Fibroblast of lung (primary cell): Measurements from ENCODE around the gene DDN. TPM values are rescaled to one million over a fixed set of nuclear protein-coding genes. Genes with fewer than 3 reads are reported as not detected.

Source experiments
- DNase-seq, 2 donors: peaks; one replicate each; pipeline versions ENCODE4 v3.0.0 to v3.0.0-alpha.2; 2010; ENCODE audit warnings: low read depth in 2 of 2
- H2AFZ ChIP-seq: 2 replicates; pipeline ENCODE4 v1.5.1; 2012; ENCODE audit warnings: low read length, control low read depth, inconsistent platforms
- H3K27ac ChIP-seq: 2 replicates; pipeline ENCODE4 v1.5.1; 2011; ENCODE audit warnings: low read length, control low read depth; ENCODE audit not compliant: insufficient read depth
- H3K27me3 ChIP-seq: 2 replicates; pipeline ENCODE4 v1.5.1; 2011; ENCODE audit warnings: mild to moderate bottlenecking, low read length; ENCODE audit not compliant: control insufficient read depth, insufficient read depth
- H3K36me3 ChIP-seq: 2 replicates; pipeline ENCODE4 v1.5.1; 2011; ENCODE audit warnings: low read length; ENCODE audit not compliant: control insufficient read depth, insufficient read depth
- H3K4me1 ChIP-seq: 2 replicates; pipeline ENCODE4 v1.5.1; 2011; ENCODE audit warnings: low read length; ENCODE audit not compliant: control insufficient read depth, insufficient read depth; ENCODE audit errors: extremely low read depth
- H3K4me2 ChIP-seq: 2 replicates; pipeline ENCODE4 v1.5.1; 2011; ENCODE audit warnings: low read length, control low read depth; ENCODE audit not compliant: insufficient read depth; ENCODE audit errors: extremely low read depth
- H3K4me3 ChIP-seq, 4 experiments: fragments of 200-600 bp in 1 of 4; sonication (generic) in 1 of 4; replicated peaks in 1 of 4; 2 replicates each; pipeline ENCODE4 v1.5.1; 2011 to 2016; ENCODE audit warnings: low read length in 4 of 4, low read depth in 3 of 4, mild to moderate bottlenecking in 3 of 4, control low read depth in 2 of 4, inconsistent platforms in 1 of 4, mixed read lengths in 1 of 4; ENCODE audit not compliant: insufficient read depth in 1 of 4; ENCODE audit errors: control extremely low read depth in 1 of 4
- H3K79me2 ChIP-seq: 2 replicates; pipeline ENCODE4 v1.5.1; 2012; ENCODE audit warnings: mild to moderate bottlenecking, low read length, inconsistent platforms; ENCODE audit not compliant: control insufficient read depth, insufficient read depth
- H3K9ac ChIP-seq: 2 replicates; pipeline ENCODE4 v1.5.1; 2011; ENCODE audit warnings: mild to moderate bottlenecking, low read length, control low read depth; ENCODE audit not compliant: insufficient read depth
- H3K9me3 ChIP-seq: 2 replicates; pipeline ENCODE4 v1.5.1; 2012; ENCODE audit warnings: low read depth, low read length; ENCODE audit not compliant: control insufficient read depth, insufficient read depth
- H4K20me1 ChIP-seq: 2 replicates; pipeline ENCODE4 v1.5.1; 2011; ENCODE audit warnings: low read length; ENCODE audit not compliant: control insufficient read depth, insufficient read depth; ENCODE audit errors: extremely low read depth
- EZH2 ChIP-seq: IDR thresholded peaks from 2 replicates; pipeline ENCODE4 v1.5.1; 2012; ENCODE audit warnings: low read length, control low read depth, mild to moderate bottlenecking; ENCODE audit errors: missing control alignments
- polyA plus RNA-seq, 2 donors: library from polyadenylated mRNA; depleted of rRNA in 1 of 2; stranded (reverse) in 1 of 2; unstranded in 1 of 2; fragments of >200 nt; gene quantifications; 2 replicates each; pipeline ENCODE4 v1.2.1, GENCODE V29; 2011 to 2012; ENCODE audit warnings: missing spikeins in 1 of 2
- total RNA-seq: library from RNA; depleted of rRNA; stranded (reverse); fragments of >200 nt; gene quantifications from 2 replicates; pipeline ENCODE4 v1.2.1, GENCODE V29; 2014
- TF ChIP-seq, protein P1 (sequence below), 2 donors: IDR thresholded peaks in 1 of 2; conservative IDR thresholded peaks in 1 of 2; 1 replicate in 1 of 2; 2 replicates in 1 of 2; pipeline ENCODE4 v1.5.1; 2011 to 2012; ENCODE audit warnings: low read length in 2 of 2, control low read depth in 1 of 2, inconsistent platforms in 1 of 2, low read depth in 1 of 2, mild to moderate bottlenecking in 1 of 2

DDN gene
- total and polyA plus RNA-seq, 2 donors (not counting 1 experiment from before 2014, with no cell fraction given), result under 0.01 to 0.09 TPM

GRCh38 chr12:48998497-48999353 lies 450 bp downstream of the DDN start:
- DNase-seq, result peak in 1 of 2 donors; percentile 26
- TF ChIP-seq, protein P1, sequence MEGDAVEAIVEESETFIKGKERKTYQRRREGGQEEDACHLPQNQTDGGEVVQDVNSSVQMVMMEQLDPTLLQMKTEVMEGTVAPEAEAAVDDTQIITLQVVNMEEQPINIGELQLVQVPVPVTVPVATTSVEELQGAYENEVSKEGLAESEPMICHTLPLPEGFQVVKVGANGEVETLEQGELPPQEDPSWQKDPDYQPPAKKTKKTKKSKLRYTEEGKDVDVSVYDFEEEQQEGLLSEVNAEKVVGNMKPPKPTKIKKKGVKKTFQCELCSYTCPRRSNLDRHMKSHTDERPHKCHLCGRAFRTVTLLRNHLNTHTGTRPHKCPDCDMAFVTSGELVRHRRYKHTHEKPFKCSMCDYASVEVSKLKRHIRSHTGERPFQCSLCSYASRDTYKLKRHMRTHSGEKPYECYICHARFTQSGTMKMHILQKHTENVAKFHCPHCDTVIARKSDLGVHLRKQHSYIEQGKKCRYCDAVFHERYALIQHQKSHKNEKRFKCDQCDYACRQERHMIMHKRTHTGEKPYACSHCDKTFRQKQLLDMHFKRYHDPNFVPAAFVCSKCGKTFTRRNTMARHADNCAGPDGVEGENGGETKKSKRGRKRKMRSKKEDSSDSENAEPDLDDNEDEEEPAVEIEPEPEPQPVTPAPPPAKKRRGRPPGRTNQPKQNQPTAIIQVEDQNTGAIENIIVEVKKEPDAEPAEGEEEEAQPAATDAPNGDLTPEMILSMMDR (conservative IDR thresholded peaks at IDR 0.05 in 1 of 2, IDR thresholded peaks at IDR 0.05 in 1 of 2; ENCODE audit: low read depth in 1 of 2, low read length in 2 of 2), result no peak
- peak; percentile 58 for TF ChIP-seq EZH2

GRCh38 chr12:48997719-48998496 lies 1.3 kb downstream of the DDN start:
- Histone ChIP-seq H3K4me3 (peak overlapping the region in 3 of 4 experiments; percentile 6 to 47 (median 30)), H3K4me2 (peak overlapping the region; percentile 75), H3K79me2 (no peaks in the 10 kb centered on the region), H3K4me1 (peaks cover 14% of the 10 kb centered on the region), H3K36me3 (peaks cover 5% of the 10 kb centered on the region), H3K27ac (no peak overlapping the region), H3K9me3 (no peaks in the 10 kb centered on the region), H3K9ac (no peak overlapping the region), H3K27me3 (peaks cover 18% of the 10 kb centered on the region), H4K20me1 (no peaks in the 10 kb centered on the region), H2AFZ (no peak overlapping the region)
- TF ChIP-seq EZH2, result peak; percentile 87
- TF ChIP-seq, protein P1 (conservative IDR thresholded peaks at IDR 0.05 in 1 of 2, IDR thresholded peaks at IDR 0.05 in 1 of 2; ENCODE audit: low read depth in 1 of 2, low read length in 2 of 2), result no peak
- no peak for DNase-seq

More at GRCh38 chr12:48998497-48999353, 450 bp downstream of the DDN start:
- Histone ChIP-seq H3K4me3 (peak overlapping the region; percentile 6 to 47 (median 20)), H3K79me2 (no peaks in the 10 kb centered on the region), H3K4me1 (peaks cover 14% of the 10 kb centered on the region), H4K20me1 (no peaks in the 10 kb centered on the region), H3K9ac (no peak overlapping the region), H3K36me3 (peaks cover 12% of the 10 kb centered on the region), H3K27me3 (peaks cover 16% of the 10 kb centered on the region), H2AFZ (no peak overlapping the region), H3K4me2 (peak overlapping the region; percentile 75), H3K9me3 (no peaks in the 10 kb centered on the region), H3K27ac (no peak overlapping the region)
